AG09309 (cell line): ENCODE measurements around the gene PACRGL.

Source experiments
- DNase-seq: peaks from one replicate; pipeline ENCODE4 v3.0.0-alpha.2; 2010; ENCODE audit warnings: low read depth
- H3K4me3 ChIP-seq: 2 replicates; pipeline ENCODE4 v1.5.1; 2011; ENCODE audit warnings: mild to moderate bottlenecking, low read depth, low read length, moderate library complexity; ENCODE audit not compliant: control insufficient read depth
- CTCF ChIP-seq: IDR thresholded peaks from 2 replicates; pipeline ENCODE4 v1.5.1; 2011; ENCODE audit warnings: mild to moderate bottlenecking, low read depth, low read length, inconsistent platforms; ENCODE audit not compliant: insufficient read depth, control insufficient read depth; ENCODE audit errors: missing control alignments

PACRGL gene

GRCh38 chr4:20682853-20683252 lies 17.4 kb upstream of the PACRGL start:
- no peak overlapping the region for H3K4me3 ChIP-seq
- DNase-seq = no peak
- TF ChIP-seq CTCF = no peak

- no peak overlapping the region for H3K4me3 ChIP-seq
- no peak for TF ChIP-seq CTCF
- DNase-seq = no peak
These were observed 16.5 kb upstream of the PACRGL start for GRCh38 chr4:20683766-20684165.

- no peak for DNase-seq
- H3K4me3 ChIP-seq = no peak overlapping the region
- peak; percentile 48 for TF ChIP-seq CTCF
These were observed 15.2 kb upstream of the PACRGL start for GRCh38 chr4:20684852-20685763.

GRCh38 chr4:20687864-20688263 lies 12.4 kb upstream of the PACRGL start:
- peak; percentile 80 for DNase-seq
- no peak overlapping the region for H3K4me3 ChIP-seq
- TF ChIP-seq CTCF = no peak

- TF ChIP-seq CTCF = no peak
- no peak overlapping the region for H3K4me3 ChIP-seq
- DNase-seq = no peak
These were observed 3.4 kb upstream of the PACRGL start for GRCh38 chr4:20696815-20697214.

- no peak for TF ChIP-seq CTCF
- H3K4me3 ChIP-seq = no peak overlapping the region
- no peak for DNase-seq
These were observed 1.9 kb upstream of the PACRGL start for GRCh38 chr4:20698382-20698781.
